Measurements from ENCODE around the gene ZNF444.
"Not testable (repeated sequence)": the region's sequence is repeated elsewhere in the genome, so short reads cannot be mapped to it uniquely, and the experiment has no call there.

Gene ZNF444

DNA sequence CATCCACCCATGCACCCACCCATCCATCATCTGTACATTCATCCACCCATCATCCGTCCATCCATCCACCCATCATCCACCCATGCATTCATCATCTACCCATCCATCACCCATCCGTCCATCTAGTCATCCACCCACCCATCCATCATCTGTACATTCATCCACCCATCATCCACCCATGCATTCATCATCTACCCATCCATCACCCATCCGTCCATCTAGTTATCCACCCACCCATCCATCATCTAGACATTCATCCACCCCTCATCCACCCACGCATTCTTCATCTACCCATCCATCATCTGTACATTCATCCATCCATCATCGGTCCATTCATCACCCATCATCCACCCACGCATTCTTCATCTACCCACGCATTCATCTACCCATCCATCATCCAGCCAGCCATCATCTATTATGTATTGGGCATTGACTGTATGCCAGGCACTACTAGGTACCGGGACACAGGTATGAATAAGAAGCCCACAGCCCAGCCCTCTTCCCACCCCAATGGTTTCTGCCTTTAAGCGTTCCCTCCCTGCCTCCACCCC, 18.0 kb downstream of the ZNF444 start:
- Mint-ChIP-seq H3K27me3 (no peaks in the 10 kb centered on the region), H3K4me3 (no peak overlapping the region), H3K27ac (no peak overlapping the region), H3K9me3 (no peaks in the 10 kb centered on the region), H3K36me3 (ENCODE audit: low read depth) (peaks cover 69% of the 10 kb centered on the region), H3K4me1 (ENCODE audit: low read depth) (peaks cover 12% of the 10 kb centered on the region)
- DNase-seq: no peak

DNA sequence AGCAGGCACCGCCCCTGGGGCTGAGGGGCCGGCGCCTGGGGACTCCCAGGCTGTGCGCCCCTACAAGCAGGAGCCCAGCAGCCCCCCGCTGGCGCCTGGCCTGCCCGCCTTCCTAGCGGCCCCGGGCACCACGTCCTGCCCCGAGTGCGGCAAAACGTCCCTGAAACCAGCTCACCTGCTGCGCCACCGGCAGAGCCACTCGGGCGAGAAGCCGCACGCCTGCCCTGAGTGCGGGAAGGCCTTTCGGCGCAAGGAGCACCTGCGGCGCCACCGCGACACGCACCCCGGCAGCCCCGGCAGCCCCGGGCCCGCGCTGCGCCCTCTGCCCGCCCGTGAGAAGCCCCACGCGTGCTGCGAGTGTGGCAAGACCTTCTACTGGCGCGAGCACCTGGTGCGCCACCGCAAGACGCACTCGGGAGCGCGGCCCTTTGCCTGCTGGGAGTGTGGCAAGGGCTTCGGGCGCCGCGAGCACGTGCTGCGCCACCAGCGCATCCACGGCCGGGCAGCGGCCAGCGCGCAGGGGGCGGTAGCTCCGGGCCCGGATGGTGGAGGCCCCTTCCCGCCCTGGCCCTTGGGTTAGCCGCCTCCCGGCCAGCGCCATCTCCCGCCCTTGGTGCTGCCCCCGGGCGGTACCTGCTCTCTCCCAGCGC, 18.7 kb downstream of the ZNF444 start:
- Mint-ChIP-seq H3K27ac (no peak overlapping the region), H3K27me3 (no peaks in the 10 kb centered on the region), H3K36me3 (ENCODE audit: low read depth) (peaks cover 64% of the 10 kb centered on the region), H3K4me3 (no peak overlapping the region), H3K9me3 (no peaks in the 10 kb centered on the region), H3K4me1 (ENCODE audit: low read depth) (peaks cover 12% of the 10 kb centered on the region)
- DNase-seq: no peak

DNA sequence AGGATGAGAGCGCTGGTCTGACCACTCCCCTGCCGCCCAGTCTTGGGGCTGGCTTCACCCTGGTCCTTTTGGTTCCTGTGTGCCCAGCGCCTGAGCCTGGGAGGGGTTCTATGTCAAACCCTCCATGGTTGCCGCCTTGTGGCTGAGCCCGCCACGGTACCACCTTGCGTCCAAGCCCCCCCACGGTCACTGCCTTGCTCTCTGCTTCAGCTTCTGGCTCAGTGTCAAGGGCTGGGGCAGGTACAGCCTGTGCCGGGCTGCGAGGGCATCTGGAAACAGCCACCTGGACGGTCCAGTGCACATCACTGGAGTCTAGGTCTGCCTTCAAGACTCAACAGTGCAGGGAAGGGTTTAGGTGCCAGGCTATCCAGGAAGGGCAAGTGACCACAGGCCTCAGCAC, 20.4 kb downstream of the ZNF444 start:
- no peak overlapping the region for H3K4me3 Mint-ChIP-seq
- no peak for DNase-seq
- H3K4me1 Mint-ChIP-seq (ENCODE audit: low read depth): peaks cover 12% of the 10 kb centered on the region
- no peaks in the 10 kb centered on the region for H3K27me3 Mint-ChIP-seq
- H3K36me3 Mint-ChIP-seq (ENCODE audit: low read depth): peaks cover 46% of the 10 kb centered on the region
- H3K9me3 Mint-ChIP-seq: no peaks in the 10 kb centered on the region
- no peak overlapping the region for H3K27ac Mint-ChIP-seq

DNA sequence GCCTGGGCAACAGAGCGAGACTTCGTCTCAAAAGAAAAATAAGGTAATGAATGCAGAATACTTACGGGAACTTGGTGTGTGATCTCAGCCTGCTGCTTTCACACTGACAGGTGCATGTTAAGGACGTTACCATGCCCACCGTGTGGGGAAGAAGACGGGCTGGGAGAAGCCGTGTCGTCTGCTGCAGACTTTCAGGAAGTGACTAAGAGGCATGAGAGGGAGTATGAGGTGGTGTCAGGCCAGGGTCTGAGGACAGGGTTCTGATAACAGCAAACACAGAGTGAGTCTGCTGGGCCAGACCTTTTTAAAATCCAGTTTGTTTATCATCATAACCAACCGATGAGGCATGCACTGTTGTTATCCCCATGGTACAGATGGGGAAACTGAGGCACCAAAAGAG, 21.2 kb downstream of the ZNF444 start:
- H3K27ac Mint-ChIP-seq: peak overlapping the region; percentile 71
- H3K4me1 Mint-ChIP-seq (ENCODE audit: low read depth): peaks cover 12% of the 10 kb centered on the region
- no peak for DNase-seq

DNA sequence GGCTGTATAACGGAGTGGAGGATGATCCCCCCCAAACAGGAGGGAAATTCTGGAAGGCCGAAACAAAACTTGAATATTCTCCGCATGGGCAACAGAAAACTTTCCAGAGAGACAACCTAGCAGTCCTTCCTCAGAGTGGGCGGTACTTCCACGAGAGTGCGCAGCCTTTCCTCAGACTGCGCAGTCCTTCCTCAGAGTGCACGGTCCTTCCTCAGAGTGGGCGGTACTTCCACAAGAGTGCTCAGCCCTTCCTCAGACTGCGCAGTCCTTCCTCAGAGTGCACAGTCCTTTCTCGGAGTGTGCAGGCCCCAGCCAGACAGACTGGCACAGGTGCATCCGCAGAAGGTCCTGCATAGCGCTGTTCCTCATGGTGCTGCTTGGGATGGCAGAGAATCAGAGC, 22.0 kb downstream of the ZNF444 start:
- H3K27ac Mint-ChIP-seq: no peak overlapping the region
- no peak for DNase-seq
- H3K9me3 Mint-ChIP-seq: no peaks in the 10 kb centered on the region
- peaks cover 12% of the 10 kb centered on the region for H3K4me1 Mint-ChIP-seq (ENCODE audit: low read depth)
- no peak overlapping the region for H3K4me3 Mint-ChIP-seq
- no peaks in the 10 kb centered on the region for H3K27me3 Mint-ChIP-seq
- H3K36me3 Mint-ChIP-seq (ENCODE audit: low read depth): peaks cover 32% of the 10 kb centered on the region

More for the DNA sequence above, 21.2 kb downstream of the ZNF444 start:
- Mint-ChIP-seq H3K4me3 (no peak overlapping the region), H3K27me3 (no peaks in the 10 kb centered on the region), H3K9me3 (no peaks in the 10 kb centered on the region), H3K36me3 (ENCODE audit: low read depth) (peaks cover 40% of the 10 kb centered on the region)

DNA sequence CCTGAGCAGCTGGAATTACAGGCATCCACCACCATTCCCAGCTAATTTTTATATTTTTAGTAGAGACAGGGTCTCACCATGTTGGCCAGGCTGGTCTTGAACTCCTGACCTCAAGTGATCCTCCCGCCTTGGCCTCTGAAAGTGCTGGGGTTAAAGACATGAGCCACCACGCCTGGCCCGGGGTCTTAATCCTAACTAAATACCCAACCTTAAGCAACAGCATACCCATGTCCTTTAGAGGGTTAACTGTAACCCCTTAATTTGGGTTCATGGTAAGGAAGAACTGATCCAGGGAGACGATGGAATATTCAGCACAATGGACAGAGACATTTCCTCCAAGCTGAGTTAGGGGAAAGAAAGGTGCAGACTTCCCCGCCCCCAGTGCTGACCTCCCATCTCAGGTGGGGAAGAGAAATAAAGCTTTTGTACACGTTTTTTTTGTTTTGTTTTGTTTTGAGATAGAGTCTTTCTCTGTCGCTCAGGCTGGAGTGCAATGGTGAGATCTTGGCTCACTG, 26.0 kb downstream of the ZNF444 start:
- Mint-ChIP-seq H3K27ac (no peak overlapping the region), H3K36me3 (ENCODE audit: low read depth) (peaks cover 1% of the 10 kb centered on the region), H3K27me3 (no peaks in the 10 kb centered on the region), H3K9me3 (no peaks in the 10 kb centered on the region), H3K4me1 (ENCODE audit: low read depth) (peaks cover 6% of the 10 kb centered on the region), H3K4me3 (no peak overlapping the region)
- no peak for DNase-seq

DNA sequence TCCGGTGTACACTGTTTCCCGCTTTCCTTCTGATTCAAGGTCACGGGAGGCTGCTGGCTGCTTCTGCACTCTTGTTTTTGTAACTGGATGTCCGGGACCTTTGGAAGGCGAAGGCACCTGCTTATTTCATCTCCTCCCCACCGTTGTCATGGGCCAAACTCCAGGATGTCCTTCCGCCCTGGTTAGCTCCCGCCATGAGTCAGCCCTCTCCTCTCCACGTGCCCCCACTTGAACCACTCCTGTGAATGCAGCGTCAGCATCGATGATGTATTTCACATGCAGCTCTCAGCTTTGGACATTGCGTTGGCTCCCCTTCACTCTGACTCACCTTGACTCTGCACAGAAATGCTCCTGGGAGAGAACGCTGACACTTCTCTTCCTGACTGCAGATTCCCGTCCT, 29.2 kb downstream of the ZNF444 start:
- Mint-ChIP-seq H3K9me3 (no peaks in the 10 kb centered on the region), H3K27ac (no peak overlapping the region), H3K4me1 (ENCODE audit: low read depth) (no peaks in the 10 kb centered on the region), H3K36me3 (ENCODE audit: low read depth) (no peaks in the 10 kb centered on the region), H3K27me3 (no peaks in the 10 kb centered on the region), H3K4me3 (no peak overlapping the region)
- DNase-seq: no peak

DNA sequence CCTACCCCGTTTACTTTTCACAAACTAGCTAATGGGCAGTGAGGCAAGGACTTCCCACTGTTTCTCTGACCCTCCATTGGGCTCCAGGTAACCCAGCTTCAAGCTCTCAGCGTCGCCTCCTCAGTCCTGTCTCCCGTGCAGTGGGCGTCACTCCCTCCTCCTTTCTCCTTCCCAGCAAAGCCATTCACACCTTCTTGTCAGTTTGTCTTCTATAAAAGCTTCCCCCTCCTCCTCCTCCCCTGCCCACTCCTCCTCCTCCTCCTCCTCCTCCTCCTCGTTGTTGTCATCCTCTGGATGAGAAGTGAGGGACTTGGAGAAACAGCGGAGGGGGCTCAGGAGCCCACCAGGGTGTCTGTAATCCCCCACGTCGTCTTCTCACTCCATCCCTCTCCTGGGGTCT, 33.0 kb downstream of the ZNF444 start:
- Mint-ChIP-seq H3K27ac (no peak overlapping the region), H3K9me3 (no peaks in the 10 kb centered on the region), H3K27me3 (no peaks in the 10 kb centered on the region), H3K36me3 (ENCODE audit: low read depth) (no peaks in the 10 kb centered on the region), H3K4me1 (ENCODE audit: low read depth) (no peaks in the 10 kb centered on the region), H3K4me3 (no peak overlapping the region)
- DNase-seq: no peak

DNA sequence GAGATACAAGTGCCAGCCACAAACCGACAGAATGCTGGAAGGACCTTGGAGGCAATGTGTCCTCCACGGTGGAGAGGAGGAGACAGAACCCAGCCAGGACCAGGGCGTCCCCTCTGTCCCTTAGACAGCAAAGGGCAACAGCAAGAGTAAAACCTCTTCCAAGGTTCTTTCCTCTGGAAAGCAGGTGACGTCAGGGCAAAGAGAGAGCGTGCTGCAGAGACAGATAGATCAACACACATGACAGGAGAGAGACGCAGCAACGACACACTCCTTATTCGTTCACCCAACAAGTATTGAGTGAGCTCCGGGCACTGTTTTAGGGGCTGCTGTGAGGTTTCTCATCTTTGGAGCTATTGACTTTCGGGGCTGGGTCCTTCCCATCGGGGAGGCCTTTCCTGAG, 33.5 kb downstream of the ZNF444 start:
- H3K27ac Mint-ChIP-seq: no peak overlapping the region
- H3K36me3 Mint-ChIP-seq (ENCODE audit: low read depth): no peaks in the 10 kb centered on the region
- no peaks in the 10 kb centered on the region for H3K9me3 Mint-ChIP-seq
- H3K4me3 Mint-ChIP-seq: no peak overlapping the region
- no peaks in the 10 kb centered on the region for H3K27me3 Mint-ChIP-seq
- no peaks in the 10 kb centered on the region for H3K4me1 Mint-ChIP-seq (ENCODE audit: low read depth)
- no peak for DNase-seq

DNA sequence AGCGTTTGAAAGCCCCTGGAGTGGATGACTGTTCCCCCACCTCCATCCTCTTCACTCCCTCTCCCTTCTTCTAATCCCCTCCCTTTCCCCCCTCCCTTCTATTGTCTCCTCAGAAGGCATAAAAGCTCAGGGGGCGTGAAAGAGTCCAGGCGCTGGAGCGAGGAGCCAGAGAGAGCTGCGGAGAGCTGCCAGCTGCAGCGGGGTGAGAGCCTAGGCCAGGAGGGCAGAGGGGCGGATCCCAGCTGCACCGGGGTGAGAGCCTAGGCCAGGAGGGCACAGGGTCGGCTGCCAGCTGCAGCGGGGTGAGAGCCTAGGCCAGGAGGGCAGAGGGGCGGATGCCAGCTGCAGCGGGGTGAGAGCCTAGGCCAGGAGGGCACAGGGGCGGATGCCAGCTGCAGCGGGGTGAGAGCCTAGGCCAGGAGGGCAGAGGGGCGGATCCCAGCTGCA, 34.8 kb downstream of the ZNF444 start, which contains the start of gene GALP:
GALP (plus strand) TSS at position 148 of the 447 bp plus-strand sequence. CDS start 1,101 bp downstream, outside the sequence.
- not testable (repeated sequence) for H3K27ac Mint-ChIP-seq; H3K27me3 Mint-ChIP-seq; H3K36me3 Mint-ChIP-seq (ENCODE audit: low read depth); H3K4me3 Mint-ChIP-seq; DNase-seq; H3K9me3 Mint-ChIP-seq; H3K4me1 Mint-ChIP-seq (ENCODE audit: low read depth)

DNA sequence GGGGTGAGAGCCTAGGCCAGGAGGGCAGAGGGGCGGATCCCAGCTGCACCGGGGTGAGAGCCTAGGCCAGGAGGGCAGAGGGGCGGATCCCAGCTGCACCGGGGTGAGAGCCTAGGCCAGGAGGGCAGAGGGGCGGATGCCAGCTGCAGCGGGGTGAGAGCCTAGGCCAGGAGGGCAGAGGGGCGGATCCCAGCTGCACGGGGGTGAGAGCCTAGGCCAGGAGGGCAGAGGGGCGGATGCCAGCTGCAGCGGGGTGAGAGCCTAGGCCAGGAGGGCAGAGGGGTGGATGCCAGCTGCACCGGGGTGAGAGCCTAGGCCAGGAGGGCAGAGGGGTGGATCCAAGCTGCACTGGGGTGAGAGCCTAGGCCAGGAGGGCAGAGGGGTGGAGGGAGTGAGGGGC, 35.2 kb downstream of the ZNF444 start:
- DNase-seq; H3K4me3 Mint-ChIP-seq; H3K27me3 Mint-ChIP-seq; H3K36me3 Mint-ChIP-seq (ENCODE audit: low read depth); H3K9me3 Mint-ChIP-seq; H3K4me1 Mint-ChIP-seq (ENCODE audit: low read depth); H3K27ac Mint-ChIP-seq: not testable (repeated sequence)

DNA sequence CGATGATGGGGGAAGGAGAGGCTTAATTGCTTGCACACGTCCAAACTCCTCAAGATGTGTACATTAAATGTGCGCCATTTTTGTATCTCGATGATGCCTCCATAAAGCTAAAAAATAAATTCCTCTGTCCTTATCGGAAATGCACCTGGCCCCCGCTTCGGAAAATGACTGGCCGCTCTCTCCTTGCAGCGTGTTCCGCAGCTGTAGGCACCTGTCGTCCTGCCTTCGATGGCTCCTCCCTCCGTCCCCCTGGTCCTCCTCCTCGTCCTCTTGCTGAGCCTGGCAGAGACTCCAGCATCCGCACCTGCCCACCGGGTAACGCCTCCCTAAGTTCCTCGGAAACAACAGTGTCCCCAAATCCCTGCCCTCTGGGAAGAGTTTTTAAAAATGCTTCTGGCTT, 35.8 kb downstream of the ZNF444 start:
- no peak for DNase-seq
- no peaks in the 10 kb centered on the region for H3K27me3 Mint-ChIP-seq
- H3K27ac Mint-ChIP-seq: no peak overlapping the region
- no peaks in the 10 kb centered on the region for H3K36me3 Mint-ChIP-seq (ENCODE audit: low read depth)
- H3K9me3 Mint-ChIP-seq: no peaks in the 10 kb centered on the region
- no peak overlapping the region for H3K4me3 Mint-ChIP-seq
- no peaks in the 10 kb centered on the region for H3K4me1 Mint-ChIP-seq (ENCODE audit: low read depth)

DNA sequence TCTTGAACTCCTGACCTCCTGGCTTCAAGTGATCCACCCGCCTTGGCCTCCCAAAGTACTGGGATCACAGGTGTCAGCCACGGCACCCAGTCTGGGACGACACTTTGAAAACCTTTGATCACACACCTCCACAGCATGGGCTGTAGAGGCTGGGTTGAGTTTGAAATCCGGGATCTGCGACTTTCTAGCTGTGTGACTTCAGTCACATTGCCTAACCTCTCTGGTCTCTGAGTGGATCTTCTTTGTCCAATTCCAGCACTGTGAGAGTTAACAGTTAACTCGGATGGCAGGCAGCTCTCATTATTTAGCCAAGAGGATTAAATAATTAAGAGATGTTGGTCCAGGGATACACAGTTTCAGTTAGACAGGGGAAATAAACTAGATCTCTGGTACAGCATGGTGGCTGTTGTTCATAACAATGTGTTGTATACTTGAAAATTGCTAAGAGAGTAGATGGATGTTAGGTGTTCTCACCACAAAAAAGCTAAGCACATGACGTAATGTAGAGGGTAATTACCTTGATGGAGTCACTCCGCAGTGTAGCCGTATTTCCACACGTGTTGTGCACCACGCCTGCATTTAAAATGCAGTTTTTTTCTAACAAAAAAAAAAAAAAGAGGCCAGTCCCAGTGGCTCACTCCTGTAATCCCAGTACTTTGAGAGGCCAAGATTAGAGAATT, 36.6 kb downstream of the ZNF444 start:
- Mint-ChIP-seq H3K4me3 (no peak overlapping the region), H3K9me3 (no peaks in the 10 kb centered on the region), H3K27ac (no peak overlapping the region), H3K36me3 (ENCODE audit: low read depth) (no peaks in the 10 kb centered on the region), H3K27me3 (no peaks in the 10 kb centered on the region), H3K4me1 (ENCODE audit: low read depth) (no peaks in the 10 kb centered on the region)
- DNase-seq: no peak

DNA sequence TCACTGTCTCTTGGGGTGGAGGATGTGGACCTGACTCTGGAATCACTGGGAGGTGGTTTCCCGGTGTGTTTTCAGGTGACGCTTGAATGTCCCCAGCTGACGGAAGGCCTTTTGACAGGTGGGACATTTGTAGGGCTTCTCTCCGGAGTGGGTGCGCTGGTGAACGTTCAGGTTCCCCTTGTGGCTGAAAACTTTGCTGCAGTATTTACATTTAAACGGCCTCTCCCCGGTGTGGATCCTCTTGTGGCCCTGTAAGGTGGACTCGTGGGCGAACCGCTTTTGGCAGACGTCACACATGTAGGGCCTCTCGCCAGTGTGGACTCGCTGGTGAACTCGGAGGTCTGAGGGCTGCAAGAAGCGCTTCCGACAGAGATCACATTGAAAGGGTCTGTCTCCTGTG, 48.7 kb downstream of the ZNF444 start:
- Mint-ChIP-seq H3K27ac (no peak overlapping the region), H3K4me3 (no peak overlapping the region), H3K4me1 (ENCODE audit: low read depth) (peaks cover 6% of the 10 kb centered on the region), H3K9me3 (no peaks in the 10 kb centered on the region), H3K36me3 (ENCODE audit: low read depth) (no peaks in the 10 kb centered on the region), H3K27me3 (peaks cover 24% of the 10 kb centered on the region)
- no peak for DNase-seq

DNA sequence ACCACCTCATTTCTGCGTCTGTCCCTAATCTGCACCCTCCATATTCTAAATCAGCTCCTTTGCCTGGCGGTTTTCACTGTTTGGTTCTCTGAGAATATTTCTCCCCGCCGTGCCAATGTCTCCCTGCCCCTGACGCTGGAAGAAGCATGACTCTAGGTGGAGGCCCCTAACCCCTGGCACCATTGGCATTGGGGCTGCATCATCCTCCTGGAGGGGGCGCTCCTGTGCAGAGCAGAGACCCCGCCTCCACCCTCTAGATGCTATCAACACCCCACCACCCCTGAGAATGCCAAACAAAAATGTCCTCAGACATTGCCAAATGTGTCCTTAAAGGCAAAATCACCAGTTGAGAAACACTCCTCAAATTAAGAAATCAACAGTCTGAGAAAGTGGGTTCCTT, 50.0 kb downstream of the ZNF444 start:
- Mint-ChIP-seq H3K27ac (no peak overlapping the region), H3K4me3 (no peak overlapping the region), H3K9me3 (no peaks in the 10 kb centered on the region)

More for the DNA sequence above, 50.0 kb downstream of the ZNF444 start:
- no peaks in the 10 kb centered on the region for H3K36me3 Mint-ChIP-seq (ENCODE audit: low read depth)
- H3K27me3 Mint-ChIP-seq: peaks cover 12% of the 10 kb centered on the region
- no peak for DNase-seq
- no peaks in the 10 kb centered on the region for H3K4me1 Mint-ChIP-seq (ENCODE audit: low read depth)
